ENCODE results near the gene CACNB4.

DNA sequence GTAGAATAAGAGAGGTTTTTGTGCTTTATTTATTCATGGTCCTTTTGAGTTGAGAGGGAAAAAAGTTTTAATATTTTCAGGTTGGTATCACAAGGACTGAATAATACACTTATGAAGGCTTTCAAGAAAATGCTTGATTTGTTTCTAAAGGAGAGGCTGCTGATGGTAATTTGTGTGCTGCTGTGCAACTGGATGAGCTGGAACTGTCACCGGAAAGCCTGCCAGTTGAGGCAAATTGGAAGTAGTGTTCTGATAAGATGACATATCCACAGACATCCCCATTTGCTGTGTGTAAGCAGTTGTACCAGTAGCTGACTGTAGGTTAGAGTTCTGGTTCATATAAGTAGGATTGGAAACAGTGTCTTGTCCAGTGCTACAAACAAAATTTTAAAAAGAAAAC, 21.6 kb upstream of the CACNB4 start:
- TF ChIP-seq TAF1 (IDR thresholded peaks at IDR 0.05; ENCODE audit: borderline replicate concordance, insufficient read depth, low read length): no peak
- TF ChIP-seq SIN3A (IDR thresholded peaks at IDR 0.05; ENCODE audit: borderline replicate concordance, insufficient read depth, low read length): no peak
- TF ChIP-seq, protein P1, sequence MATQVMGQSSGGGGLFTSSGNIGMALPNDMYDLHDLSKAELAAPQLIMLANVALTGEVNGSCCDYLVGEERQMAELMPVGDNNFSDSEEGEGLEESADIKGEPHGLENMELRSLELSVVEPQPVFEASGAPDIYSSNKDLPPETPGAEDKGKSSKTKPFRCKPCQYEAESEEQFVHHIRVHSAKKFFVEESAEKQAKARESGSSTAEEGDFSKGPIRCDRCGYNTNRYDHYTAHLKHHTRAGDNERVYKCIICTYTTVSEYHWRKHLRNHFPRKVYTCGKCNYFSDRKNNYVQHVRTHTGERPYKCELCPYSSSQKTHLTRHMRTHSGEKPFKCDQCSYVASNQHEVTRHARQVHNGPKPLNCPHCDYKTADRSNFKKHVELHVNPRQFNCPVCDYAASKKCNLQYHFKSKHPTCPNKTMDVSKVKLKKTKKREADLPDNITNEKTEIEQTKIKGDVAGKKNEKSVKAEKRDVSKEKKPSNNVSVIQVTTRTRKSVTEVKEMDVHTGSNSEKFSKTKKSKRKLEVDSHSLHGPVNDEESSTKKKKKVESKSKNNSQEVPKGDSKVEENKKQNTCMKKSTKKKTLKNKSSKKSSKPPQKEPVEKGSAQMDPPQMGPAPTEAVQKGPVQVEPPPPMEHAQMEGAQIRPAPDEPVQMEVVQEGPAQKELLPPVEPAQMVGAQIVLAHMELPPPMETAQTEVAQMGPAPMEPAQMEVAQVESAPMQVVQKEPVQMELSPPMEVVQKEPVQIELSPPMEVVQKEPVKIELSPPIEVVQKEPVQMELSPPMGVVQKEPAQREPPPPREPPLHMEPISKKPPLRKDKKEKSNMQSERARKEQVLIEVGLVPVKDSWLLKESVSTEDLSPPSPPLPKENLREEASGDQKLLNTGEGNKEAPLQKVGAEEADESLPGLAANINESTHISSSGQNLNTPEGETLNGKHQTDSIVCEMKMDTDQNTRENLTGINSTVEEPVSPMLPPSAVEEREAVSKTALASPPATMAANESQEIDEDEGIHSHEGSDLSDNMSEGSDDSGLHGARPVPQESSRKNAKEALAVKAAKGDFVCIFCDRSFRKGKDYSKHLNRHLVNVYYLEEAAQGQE (IDR thresholded peaks at IDR 0.05; ENCODE audit: insufficient read depth in 1 of 2, low read depth in 2 of 2, low read length in 2 of 2): no peak
- no peak for TF ChIP-seq POLR2AphosphoS5 (IDR thresholded peaks at IDR 0.05; ENCODE audit: low read depth, low read length)
- no peak for TF ChIP-seq FOXP2 (optimal IDR thresholded peaks at IDR 0.05; ENCODE audit: borderline replicate concordance, extremely low read depth, extremely low read length, insufficient read depth)

All from PFSK-1 (cell line).